Measurements from ENCODE around the gene SPA17. TPM values are rescaled to one million over a fixed set of nuclear protein-coding genes. Genes with fewer than 3 reads are reported as not detected.
A peak's percentile ranks its signal among the peaks of the same experiment; 100 is the strongest.

Gene SPA17
- total RNA-seq, 1 donor from 2014 or later: 28.1 TPM

- DNase-seq (ENCODE audit: low read depth): no peak
- peak overlapping the region; percentile 52 for H3K4me3 ChIP-seq (ENCODE audit: low read depth, low read length)
- TF ChIP-seq CTCF (conservative IDR thresholded peaks at IDR 0.05; ENCODE audit: low read depth, low read length): no peak
Measured at GRCh38 chr11:124717786-124718651, 44.3 kb downstream of the SPA17 start.

GRCh38 chr11:124718801-124719200, 45.1 kb downstream of the SPA17 start:
- H3K4me3 ChIP-seq (ENCODE audit: low read depth, low read length): no peak overlapping the region
- DNase-seq (ENCODE audit: low read depth): no peak
- TF ChIP-seq CTCF (conservative IDR thresholded peaks at IDR 0.05; ENCODE audit: low read depth, low read length): no peak

GRCh38 chr11:124719534-124719933, 45.8 kb downstream of the SPA17 start:
- H3K4me3 ChIP-seq (ENCODE audit: low read depth, low read length): no peak overlapping the region
- DNase-seq (ENCODE audit: low read depth): no peak
- TF ChIP-seq CTCF (conservative IDR thresholded peaks at IDR 0.05; ENCODE audit: low read depth, low read length): no peak

GRCh38 chr11:124722176-124722575, 48.5 kb downstream of the SPA17 start:
- DNase-seq (ENCODE audit: low read depth): no peak
- TF ChIP-seq CTCF (conservative IDR thresholded peaks at IDR 0.05; ENCODE audit: low read depth, low read length): no peak
- H3K4me3 ChIP-seq (ENCODE audit: low read depth, low read length): no peak overlapping the region

GRCh38 chr11:124724979-124725718, 51.4 kb downstream of the SPA17 start:
- no peak for DNase-seq (ENCODE audit: low read depth)
- no peak for TF ChIP-seq CTCF (conservative IDR thresholded peaks at IDR 0.05; ENCODE audit: low read depth, low read length)
- H3K4me3 ChIP-seq (ENCODE audit: low read depth, low read length): no peak overlapping the region

- DNase-seq (ENCODE audit: low read depth): no peak
- no peak overlapping the region for H3K4me3 ChIP-seq (ENCODE audit: low read depth, low read length)
- TF ChIP-seq CTCF (conservative IDR thresholded peaks at IDR 0.05; ENCODE audit: low read depth, low read length): no peak
Measured at GRCh38 chr11:124725719-124726105, 52.0 kb downstream of the SPA17 start.

All from epithelial cell of proximal tubule (primary cell).